WTC11 (cell line): ENCODE results near the gene SERPINB8. TPM values are rescaled to one million over a fixed set of nuclear protein-coding genes. Genes with fewer than 3 reads are reported as not detected.
A peak's percentile ranks its signal among the peaks of the same experiment; 100 is the strongest.

Source experiments
- ATAC-seq: fragments of 200-7000 bp; cut with Tn5 transposase; 2 replicates; pipeline ENCODE4 v1.10.0; 2021; ENCODE audit warnings: mild to moderate bottlenecking, moderate library complexity
- Bru-seq: library from RNA; stranded (reverse); fragments of 400-500 nt; gene quantifications from one replicate; lab custom pipeline; 2021; lab: Mats Ljungman, UMichigan
- CTCF ChIA-PET: fragments of 300-600 bp; sonication (Branson Sonifier 250); formaldehyde crosslinking; loops from one replicate; lab custom pipeline; 2021; ENCODE audit warnings: antibody characterized with exemption; lab: Charles Lee
- POLR2A ChIA-PET: fragments of 350-600 bp; sonication (Branson Sonifier 250); formaldehyde crosslinking; loops from one replicate; lab custom pipeline; 2021; ENCODE audit warnings: antibody characterized with exemption; lab: Charles Lee
- DNase-seq: peaks from one replicate; pipeline ENCODE4 v3.0.0; 2021; ENCODE audit warnings: low spot score
- H3K27ac Mint-ChIP-seq: 2 replicates; pipeline ENCODE4 v1.8.0; 2021; ENCODE audit warnings: mixed read lengths
- H3K27me3 Mint-ChIP-seq: 2 replicates; pipeline ENCODE4 v1.8.0; 2021; ENCODE audit warnings: low read depth, mild to moderate bottlenecking, moderate library complexity, mixed read lengths
- H3K36me3 Mint-ChIP-seq: 2 replicates; pipeline ENCODE4 v1.8.0; 2021; ENCODE audit warnings: mixed read lengths
- H3K4me1 Mint-ChIP-seq: 2 replicates; pipeline ENCODE4 v1.8.0; 2022; ENCODE audit warnings: mixed read lengths
- H3K4me3 Mint-ChIP-seq: 2 replicates; pipeline ENCODE4 v1.8.0; 2021; ENCODE audit warnings: mild to moderate bottlenecking, moderate library complexity, mixed read lengths
- H3K9me3 Mint-ChIP-seq: 2 replicates; pipeline ENCODE4 v1.8.0; 2021; ENCODE audit warnings: mixed read lengths
- ATF2 ChIP-seq: sonication (generic); formaldehyde crosslinking; IDR thresholded peaks from 2 replicates; pipeline ENCODE4 v1.8.1; 2022; ENCODE audit warnings: low read depth, missing genetic modification reagents, borderline replicate concordance
- ATF6 ChIP-seq: sonication (generic); formaldehyde crosslinking; IDR thresholded peaks from 2 replicates; pipeline ENCODE4 v1.8.1; 2023; ENCODE audit warnings: mild to moderate bottlenecking, missing genetic modification reagents
- E2F5 ChIP-seq: sonication (generic); formaldehyde crosslinking; IDR thresholded peaks from 2 replicates; pipeline ENCODE4 v1.8.1; 2022; ENCODE audit warnings: mild to moderate bottlenecking, moderate library complexity, missing genetic modification reagents
- ETV6 ChIP-seq: sonication (generic); formaldehyde crosslinking; IDR thresholded peaks from 2 replicates; pipeline ENCODE4 v1.8.1; 2022; ENCODE audit warnings: mild to moderate bottlenecking, missing genetic modification reagents
- FOXK1 ChIP-seq: sonication (generic); formaldehyde crosslinking; IDR thresholded peaks from 2 replicates; pipeline ENCODE4 v1.8.0; 2022; ENCODE audit warnings: mild to moderate bottlenecking, moderate library complexity, missing genetic modification reagents
- HMGA2 ChIP-seq: fragments of 250-450 bp; sonication (Bioruptor Pico); IDR thresholded peaks from 2 replicates; pipeline ENCODE4 v1.4.0; 2021; ENCODE audit warnings: mild to moderate bottlenecking, moderate library complexity
- JAZF1 ChIP-seq: fragments of 250-450 bp; sonication (Bioruptor Pico); IDR thresholded peaks from 2 replicates; pipeline ENCODE4 v1.9.0; 2021; ENCODE audit warnings: moderate library complexity, mild to moderate bottlenecking, inconsistent platforms
- NFYB ChIP-seq: sonication (generic); formaldehyde crosslinking; conservative IDR thresholded peaks from 2 replicates; pipeline ENCODE4 v1.8.0; 2022; ENCODE audit warnings: low read depth, missing genetic modification reagents
- NR1H2 ChIP-seq: sonication (generic); formaldehyde crosslinking; IDR thresholded peaks from 2 replicates; pipeline ENCODE4 v1.9.0; 2021; ENCODE audit warnings: mild to moderate bottlenecking, moderate library complexity, missing genetic modification reagents
- PREB ChIP-seq: sonication (generic); formaldehyde crosslinking; IDR thresholded peaks from 2 replicates; pipeline ENCODE4 v1.8.1; 2022; ENCODE audit warnings: mild to moderate bottlenecking, missing genetic modification reagents, moderate library complexity, borderline replicate concordance
- RELA ChIP-seq: sonication (generic); formaldehyde crosslinking; IDR thresholded peaks from 2 replicates; pipeline ENCODE4 v1.8.1; 2022; ENCODE audit warnings: missing genetic modification reagents, mild to moderate bottlenecking, borderline replicate concordance
- RORB ChIP-seq: fragments of 250-450 bp; sonication (Bioruptor Pico); IDR thresholded peaks from 2 replicates; pipeline ENCODE4 v1.9.0; 2021; ENCODE audit warnings: mild to moderate bottlenecking
- SMAD3 ChIP-seq: sonication (generic); formaldehyde crosslinking; IDR thresholded peaks from 2 replicates; pipeline ENCODE4 v1.8.0; 2022; ENCODE audit warnings: missing genetic modification reagents, mild to moderate bottlenecking, borderline replicate concordance
- SOX15 ChIP-seq: fragments of 250-450 bp; sonication (Bioruptor Pico); IDR thresholded peaks from 2 replicates; pipeline ENCODE4 v1.9.0; 2021; ENCODE audit warnings: mild to moderate bottlenecking
- TEAD4 ChIP-seq: sonication (generic); formaldehyde crosslinking; IDR thresholded peaks from 2 replicates; pipeline ENCODE4 v1.8.0; 2022; ENCODE audit warnings: mild to moderate bottlenecking, missing genetic modification reagents
- USF2 ChIP-seq: sonication (generic); formaldehyde crosslinking; IDR thresholded peaks from 2 replicates; pipeline ENCODE4 v1.8.1; 2023; ENCODE audit warnings: mild to moderate bottlenecking, missing genetic modification reagents, moderate library complexity
- ZBTB21 ChIP-seq: sonication (generic); formaldehyde crosslinking; IDR thresholded peaks from 2 replicates; pipeline ENCODE4 v1.8.1; 2023; ENCODE audit warnings: mild to moderate bottlenecking, missing genetic modification reagents, borderline replicate concordance
- ZNF138 ChIP-seq: sonication (generic); formaldehyde crosslinking; conservative IDR thresholded peaks from 2 replicates; pipeline ENCODE4 v1.8.1; 2022; ENCODE audit warnings: mild to moderate bottlenecking, moderate library complexity, missing genetic modification reagents
- ZNF281 ChIP-seq: sonication (generic); formaldehyde crosslinking; IDR thresholded peaks from 2 replicates; pipeline ENCODE4 v1.8.0; 2023; ENCODE audit warnings: mild to moderate bottlenecking, missing genetic modification reagents
- ZNF396 ChIP-seq: fragments of 250-450 bp; sonication (Bioruptor Pico); IDR thresholded peaks from 2 replicates; pipeline ENCODE4 v1.8.0; 2021; ENCODE audit warnings: mild to moderate bottlenecking, moderate library complexity, borderline replicate concordance
- ZNF416 ChIP-seq: fragments of 250-450 bp; sonication (Bioruptor Pico); IDR thresholded peaks from 2 replicates; pipeline ENCODE4 v1.9.0; 2021; ENCODE audit warnings: mild to moderate bottlenecking, inconsistent platforms
- ZNF423 ChIP-seq: fragments of 250-450 bp; sonication (Bioruptor Pico); IDR thresholded peaks from 2 replicates; pipeline ENCODE4 v2.1.2; 2022; ENCODE audit warnings: mild to moderate bottlenecking, moderate library complexity
- ZNF425 ChIP-seq: fragments of 250-450 bp; sonication (Bioruptor Pico); conservative IDR thresholded peaks from 2 replicates; pipeline ENCODE4 v1.9.0; 2021; ENCODE audit warnings: mild to moderate bottlenecking
- ZNF671 ChIP-seq: fragments of 250-450 bp; sonication (Bioruptor Pico); IDR thresholded peaks from 2 replicates; pipeline ENCODE4 v1.8.0; 2021; ENCODE audit warnings: mild to moderate bottlenecking
- long read RNA-seq, 3 experiments: library from RNA in 1 of 3; library from capped mRNA in 1 of 3; library from polyadenylated mRNA in 1 of 3; unstranded in 2 of 3; stranded (forward) in 1 of 3; transcript quantifications; one replicate each; pipeline ENCODE4 v2.0.0, GENCODE V29; 2021
- total RNA-seq: library from RNA; stranded (reverse); gene quantifications from 3 replicates; pipeline ENCODE4 v1.2.3, GENCODE V29; 2021

SERPINB8 gene
- total RNA-seq (0.46 to 0.73 TPM (median 0.57 TPM) in 3 replicates), Bru-seq, nascent RNA (percentile 28 among the genes with signal in this experiment)
- long read RNA-seq, experiment 1, partial matches to known transcripts: 1 of 2 reads
- long read RNA-seq, experiment 1, other reads (novel, unspliced or antisense): 0 of 2 reads
- long read RNA-seq, experiment 2, partial matches to known transcripts: 0 of 1 reads
- long read RNA-seq, experiment 2, other reads (novel, unspliced or antisense): 1 of 1 reads
- long read RNA-seq, experiment 3: 0 reads

- Mint-ChIP-seq H3K4me3 (peak within 1 kb of the TSS; percentile 90), H3K36me3 (no peaks in the 10 kb centered on the region), H3K9me3 (no peaks in the 10 kb centered on the region), H3K27me3 (peaks cover 50% of the 10 kb centered on the region), H3K4me1 (peaks cover 21% of the 10 kb centered on the region), H3K27ac (peak within 1 kb of the TSS; percentile 97)
- CTCF ChIA-PET: interaction anchor here (1.0 to 2.2 kb wide), 3 partner anchors 10 to 33 kb away, joined by 3 to 10 read pairs (median 5); no protein-coding TSS in a partner anchor
- peak; percentile 91 for DNase-seq
- POLR2A ChIA-PET: interaction anchor here (1.0 kb wide), 1 partner anchor 24 kb away, joined by 4 read pairs; no protein-coding TSS in a partner anchor
- ATAC-seq: peak; percentile 93
- TF ChIP-seq ETV6 (CRISPR knock-in tag) (peak; percentile 66; the same call in 1 of the 2 replicates), SMAD3 (CRISPR knock-in tag) (no peak; the same call in 1 of the 2 replicates), ZNF425 (CRISPR knock-in tag) (no peak), ATF2 (CRISPR knock-in tag) (no peak), ZNF281 (CRISPR knock-in tag) (peak; percentile 56; the same call in 1 of the 2 replicates), ATF6 (CRISPR knock-in tag) (no peak), E2F5 (CRISPR knock-in tag) (no peak; the same call in 1 of the 2 replicates), ZNF138 (CRISPR knock-in tag) (peak; percentile 54; the same call in 1 of the 2 replicates), NR1H2 (CRISPR knock-in tag) (no peak), RORB (CRISPR knock-in tag) (no peak), ZNF423 (CRISPR knock-in tag) (peak; percentile 29; the same call in 1 of the 2 replicates), RELA (no peak), ZNF671 (CRISPR knock-in tag) (no peak), HMGA2 (CRISPR knock-in tag) (no peak), ZNF416 (no peak), NFYB (CRISPR knock-in tag) (no peak), FOXK1 (CRISPR knock-in tag) (peak; percentile 74), ZBTB21 (no peak; the same call in 1 of the 2 replicates), SOX15 (CRISPR knock-in tag) (no peak), JAZF1 (no peak), ZNF396 (CRISPR knock-in tag) (no peak), PREB (CRISPR knock-in tag) (no peak), TEAD4 (CRISPR knock-in tag) (no peak), USF2 (CRISPR knock-in tag) (no peak)
Measured at GRCh38 chr18:63969942-63970808, at the start of gene SERPINB8. TSS of gene SERPINB8 (plus strand) at chr18:63970081. CDS start at chr18:63978309, 8,228 bp downstream.
